Vagina (tissue), 2 donors: Measurements from ENCODE around the gene HOTAIR. TPM values are rescaled to one million over a fixed set of nuclear protein-coding genes. Genes with fewer than 3 reads are reported as not detected.
A peak's percentile ranks its signal among the peaks of the same experiment; 100 is the strongest.

ENCODE experiments used
- DNase-seq, 2 donors: peaks; one replicate each; pipeline ENCODE4 v3.0.0-alpha.2; 2017; ENCODE audit errors: extremely low spot score in 2 of 2
- H3K27ac ChIP-seq: fragments of 200-600 bp; sonication (generic); one replicate; pipeline ENCODE4 v1.5.1; 2019
- H3K27me3 ChIP-seq: fragments of 200-600 bp; sonication (generic); one replicate; pipeline ENCODE4 v1.5.1; 2019
- H3K36me3 ChIP-seq, 2 donors: fragments of 200-600 bp; sonication (generic); one replicate each; pipeline ENCODE4 v1.5.1; 2017 to 2019
- H3K4me1 ChIP-seq: fragments of 200-600 bp; sonication (generic); one replicate; pipeline ENCODE4 v1.5.1; 2019
- H3K4me3 ChIP-seq, 2 donors: fragments of 200-600 bp; sonication (generic); 1 replicate in 1 of 2; 2 replicates in 1 of 2; pipeline ENCODE4 v1.5.1; 2016 to 2019
- H3K9me3 ChIP-seq: fragments of 200-600 bp; sonication (generic); one replicate; pipeline ENCODE4 v1.5.1; 2019
- POLR2A ChIP-seq, 2 donors: fragments of 450-650 bp; IDR thresholded peaks; one replicate each; pipeline ENCODE4 v1.6.1; 2017; ENCODE audit warnings: antibody characterized with exemption in 2 of 2, mild to moderate bottlenecking in 2 of 2, moderate library complexity in 2 of 2
- POLR2AphosphoS5 ChIP-seq, 2 donors: sonication (generic); formaldehyde crosslinking; IDR thresholded peaks; one replicate each; pipeline ENCODE4 v1.9.0; 2017; ENCODE audit warnings: antibody characterized with exemption in 2 of 2, mild to moderate bottlenecking in 2 of 2, low read depth in 1 of 2; ENCODE audit not compliant: insufficient read depth in 1 of 2
- intact Hi-C: fragments of 100-400 bp; cut with DNase I; formaldehyde crosslinking; loops from one replicate; pipeline ENCODE4 v1.15.1; 2023
- total RNA-seq: library from RNA; depleted of rRNA; stranded (reverse); fragments of >200 nt; gene quantifications from one replicate; pipeline ENCODE4 v1.2.3, GENCODE V29; 2016
- TF ChIP-seq, protein P1 (sequence below), 3 experiments: fragments of 450-650 bp in 2 of 3; fragments of 200-600 bp in 1 of 3; sonication (generic) in 1 of 3; IDR thresholded peaks; one replicate each; pipeline ENCODE4 v1.5.1; 2017 to 2019; ENCODE audit warnings: antibody characterized with exemption in 3 of 3, mild to moderate bottlenecking in 2 of 3, moderate library complexity in 2 of 3

The HOTAIR gene
- total RNA-seq, 1 donor from 2014 or later: not detected

DNA sequence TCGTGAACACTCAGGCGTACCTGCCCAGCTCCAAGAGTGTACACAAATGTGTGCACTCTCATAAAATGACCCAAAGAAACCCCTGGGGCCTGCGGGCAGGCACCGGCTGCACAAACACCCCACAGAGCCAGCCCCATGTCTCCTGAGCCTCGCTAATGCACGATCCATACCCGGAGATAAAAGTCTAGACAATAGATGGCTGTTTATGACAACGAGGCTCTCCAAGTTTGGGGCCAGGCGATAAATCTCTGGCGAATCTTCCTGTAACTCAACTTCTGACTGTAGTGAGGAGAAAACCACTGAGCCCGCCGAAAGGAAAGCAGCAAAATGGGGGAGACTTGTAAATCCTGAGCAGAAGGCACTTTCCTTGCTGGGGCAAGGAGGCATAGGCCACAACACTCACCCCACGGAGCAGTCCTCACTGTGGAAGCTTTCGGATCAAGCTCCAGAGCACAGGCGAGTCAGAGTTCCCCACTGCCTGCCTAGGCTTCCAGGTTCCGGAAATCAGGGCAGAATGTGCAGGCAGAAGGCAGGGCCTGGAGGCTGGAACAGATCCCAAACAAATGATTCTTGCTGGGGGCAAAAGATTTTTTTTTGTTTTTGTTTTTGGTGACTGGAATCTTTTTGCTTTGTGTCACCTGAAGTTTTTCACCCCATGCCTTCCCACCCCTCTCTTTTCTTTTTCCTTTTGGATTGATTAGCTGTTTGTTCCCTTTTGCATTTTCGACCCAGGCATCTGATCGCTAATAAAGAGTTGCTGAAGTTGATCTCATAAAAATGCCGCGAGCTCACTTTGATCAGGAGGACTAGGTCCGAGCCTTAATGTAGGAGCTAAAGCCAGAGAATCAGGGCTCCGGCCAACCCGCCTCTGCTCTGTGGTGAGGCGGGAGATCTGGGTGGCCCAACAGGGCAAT lies 6.3 kb downstream of the HOTAIR start:
- H3K27me3 ChIP-seq: peaks cover 4% of the 10 kb centered on the region

DNA sequence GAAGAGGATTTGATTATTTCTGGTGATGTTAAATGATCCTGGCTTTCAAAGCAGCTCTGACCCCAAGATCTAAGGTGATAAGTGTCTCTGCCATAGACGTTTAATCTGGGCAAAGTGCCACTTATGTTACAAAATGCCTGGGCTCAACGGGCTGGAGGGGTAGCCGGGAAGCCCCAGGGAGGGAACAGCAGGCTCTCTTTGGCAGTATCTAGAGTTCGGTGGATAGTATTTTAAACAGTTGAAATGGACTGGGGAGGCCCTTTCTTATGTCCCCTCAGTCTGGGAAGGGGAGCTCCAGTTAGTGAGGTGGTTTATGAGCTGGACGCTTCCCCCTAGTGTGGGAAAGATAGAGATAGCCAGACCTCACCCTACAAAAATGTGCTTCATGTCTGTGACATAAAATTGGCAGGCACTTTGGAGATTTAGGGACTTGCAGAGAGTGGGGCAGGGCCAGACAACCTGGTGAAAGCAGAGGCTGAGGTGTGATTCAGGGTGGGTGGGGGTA lies 7.3 kb downstream of the HOTAIR start:
- no peaks in the 10 kb centered on the region for H3K9me3 ChIP-seq
- DNase-seq: no peak
- H3K27me3 ChIP-seq: peaks cover 4% of the 10 kb centered on the region
- H3K36me3 ChIP-seq: no peaks in the 10 kb centered on the region
- no peak overlapping the region for H3K4me3 ChIP-seq
- intact Hi-C loops: no loop called here
- no peaks in the 10 kb centered on the region for H3K4me1 ChIP-seq
- no peak overlapping the region for H3K27ac ChIP-seq
- TF ChIP-seq POLR2AphosphoS5 (IDR thresholded peaks at IDR 0.05; ENCODE audit: insufficient read depth in 1 of 2, low read depth in 1 of 2) (no peak), POLR2A (IDR thresholded peaks at IDR 0.05) (no peak)
- TF ChIP-seq, protein P1, sequence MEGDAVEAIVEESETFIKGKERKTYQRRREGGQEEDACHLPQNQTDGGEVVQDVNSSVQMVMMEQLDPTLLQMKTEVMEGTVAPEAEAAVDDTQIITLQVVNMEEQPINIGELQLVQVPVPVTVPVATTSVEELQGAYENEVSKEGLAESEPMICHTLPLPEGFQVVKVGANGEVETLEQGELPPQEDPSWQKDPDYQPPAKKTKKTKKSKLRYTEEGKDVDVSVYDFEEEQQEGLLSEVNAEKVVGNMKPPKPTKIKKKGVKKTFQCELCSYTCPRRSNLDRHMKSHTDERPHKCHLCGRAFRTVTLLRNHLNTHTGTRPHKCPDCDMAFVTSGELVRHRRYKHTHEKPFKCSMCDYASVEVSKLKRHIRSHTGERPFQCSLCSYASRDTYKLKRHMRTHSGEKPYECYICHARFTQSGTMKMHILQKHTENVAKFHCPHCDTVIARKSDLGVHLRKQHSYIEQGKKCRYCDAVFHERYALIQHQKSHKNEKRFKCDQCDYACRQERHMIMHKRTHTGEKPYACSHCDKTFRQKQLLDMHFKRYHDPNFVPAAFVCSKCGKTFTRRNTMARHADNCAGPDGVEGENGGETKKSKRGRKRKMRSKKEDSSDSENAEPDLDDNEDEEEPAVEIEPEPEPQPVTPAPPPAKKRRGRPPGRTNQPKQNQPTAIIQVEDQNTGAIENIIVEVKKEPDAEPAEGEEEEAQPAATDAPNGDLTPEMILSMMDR (IDR thresholded peaks at IDR 0.05): no peak

More for the DNA sequence above, 6.3 kb downstream of the HOTAIR start:
- H3K36me3 ChIP-seq: no peaks in the 10 kb centered on the region
- H3K27ac ChIP-seq: no peak overlapping the region
- H3K4me3 ChIP-seq: no peak overlapping the region
- DNase-seq: no peak
- TF ChIP-seq, protein P1 (IDR thresholded peaks at IDR 0.05): no peak
- no peak for TF ChIP-seq POLR2A (IDR thresholded peaks at IDR 0.05)
- TF ChIP-seq POLR2AphosphoS5 (IDR thresholded peaks at IDR 0.05; ENCODE audit: insufficient read depth in 1 of 2, low read depth in 1 of 2): no peak
- H3K4me1 ChIP-seq: peaks cover 1% of the 10 kb centered on the region
- no peaks in the 10 kb centered on the region for H3K9me3 ChIP-seq
- intact Hi-C loops: no loop called here

DNA sequence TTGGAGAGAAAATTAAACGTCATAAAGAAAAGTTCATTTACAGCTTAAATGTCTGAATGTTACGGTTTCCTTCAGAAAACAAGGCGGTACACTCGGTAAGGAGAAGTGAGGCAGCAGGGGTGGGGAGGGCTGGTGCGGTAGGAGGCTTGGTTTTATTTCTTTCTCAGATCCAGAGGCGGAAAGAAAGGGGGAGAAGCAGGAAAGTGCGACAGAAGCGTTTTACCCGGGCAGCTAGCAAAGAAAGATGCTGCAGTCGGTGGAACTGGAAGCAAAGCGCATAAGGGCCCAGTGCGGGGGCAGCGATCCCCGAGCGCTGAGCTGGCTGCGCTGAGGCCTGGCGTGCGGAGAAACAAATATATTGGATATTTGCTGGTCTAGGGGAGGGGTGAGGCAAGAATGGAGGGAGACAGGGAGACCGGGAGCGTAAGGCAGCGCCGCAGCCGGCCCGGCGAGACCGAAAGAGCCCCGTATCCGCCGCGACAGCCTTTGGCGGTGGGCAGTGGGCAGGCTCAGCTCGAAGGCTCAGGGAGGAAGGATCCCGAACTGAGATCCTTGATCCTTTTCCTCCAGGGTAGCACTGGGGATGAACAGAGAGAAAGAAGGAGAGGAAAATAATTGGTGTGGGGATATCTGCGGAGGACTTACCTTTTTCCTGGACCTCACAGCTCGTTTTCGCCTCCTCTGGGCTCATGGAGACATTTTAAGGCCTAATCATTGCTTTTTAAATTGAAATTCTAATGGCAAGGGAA lies 8.2 kb downstream of the HOTAIR start:
- Histone ChIP-seq H3K4me1 (no peaks in the 10 kb centered on the region), H3K4me3 (peak overlapping the region; percentile 3 to 6), H3K9me3 (no peaks in the 10 kb centered on the region), H3K27ac (no peak overlapping the region), H3K27me3 (peaks cover 6% of the 10 kb centered on the region), H3K36me3 (no peaks in the 10 kb centered on the region)
- no peak for DNase-seq
- intact Hi-C loops: no loop called here
- TF ChIP-seq, protein P1 (IDR thresholded peaks at IDR 0.05): no peak

DNA sequence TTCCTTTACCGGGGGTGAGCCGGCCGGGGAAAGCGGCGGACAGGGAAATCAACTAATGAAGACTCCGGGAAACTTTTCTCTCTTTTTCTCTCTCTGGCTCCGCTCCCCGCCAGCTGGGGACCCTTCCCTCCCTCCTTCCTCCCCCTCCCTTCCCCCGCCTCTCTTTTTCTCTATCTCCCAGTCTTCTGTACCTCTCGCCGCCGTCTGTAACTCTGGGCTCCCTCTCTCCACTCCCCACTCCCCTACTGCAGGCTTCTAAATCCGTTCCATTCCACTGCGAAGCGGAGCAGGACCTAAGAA lies 8.7 kb downstream of the HOTAIR start:
- no peak for DNase-seq
- Histone ChIP-seq H3K27ac (no peak overlapping the region), H3K4me3 (peak overlapping the region; percentile 6 to 19)

More for the DNA sequence above, 8.7 kb downstream of the HOTAIR start:
- Histone ChIP-seq H3K9me3 (no peaks in the 10 kb centered on the region), H3K27me3 (peaks cover 10% of the 10 kb centered on the region), H3K36me3 (no peaks in the 10 kb centered on the region), H3K4me1 (no peaks in the 10 kb centered on the region)
- intact Hi-C loops: no loop called here
- TF ChIP-seq POLR2AphosphoS5 (IDR thresholded peaks at IDR 0.05; ENCODE audit: insufficient read depth in 1 of 2, low read depth in 1 of 2): no peak
- TF ChIP-seq POLR2A (IDR thresholded peaks at IDR 0.05): no peak
- TF ChIP-seq, protein P1 (IDR thresholded peaks at IDR 0.05): no peak
